T-helper 17 cell (primary cell): ENCODE results near the gene SFMBT2. TPM values are rescaled to one million over a fixed set of nuclear protein-coding genes. Genes with fewer than 3 reads are reported as not detected.
A peak's percentile ranks its signal among the peaks of the same experiment; 100 is the strongest.
"Not testable (repeated sequence)": the region's sequence is repeated elsewhere in the genome, so short reads cannot be mapped to it uniquely, and the experiment has no call there.

Source experiments
- ATAC-seq: fragments of 150-1000 bp; cut with Tn5 transposase; 2 replicates; pipeline ENCODE4 v1.10.0; 2021; ENCODE audit warnings: mild to moderate bottlenecking, moderate library complexity
- DNase-seq, 3 donors: peaks; one replicate each; pipeline versions ENCODE4 v3.0.0 to v3.0.0-alpha.2; 2020 to 2021
- H3K9me3 ChIP-seq: one replicate; pipeline ENCODE4 v1.7.0; 2013; ENCODE audit warnings: low read length, mild to moderate bottlenecking; ENCODE audit not compliant: control insufficient read depth, poor library complexity, severe bottlenecking
- H3K27ac Mint-ChIP-seq: one replicate; pipeline ENCODE4 v1.8.0; 2022; ENCODE audit warnings: mild to moderate bottlenecking, moderate library complexity, mixed read lengths
- H3K27me3 Mint-ChIP-seq: one replicate; pipeline ENCODE4 v1.8.0; 2022; ENCODE audit warnings: mixed read lengths
- H3K36me3 Mint-ChIP-seq: one replicate; pipeline ENCODE4 v1.8.0; 2022; ENCODE audit warnings: low read depth, mixed read lengths
- H3K4me1 Mint-ChIP-seq: one replicate; pipeline ENCODE4 v1.8.0; 2022; ENCODE audit warnings: mild to moderate bottlenecking, mixed read lengths
- H3K4me3 Mint-ChIP-seq: one replicate; pipeline ENCODE4 v1.8.0; 2022; ENCODE audit warnings: mild to moderate bottlenecking, moderate library complexity, mixed read lengths
- total RNA-seq, 4 donors: library from RNA in 2 of 4; stranded (reverse) in 2 of 4; gene quantifications; one replicate each; pipeline ENCODE4 v1.2.3 and lab custom pipeline; 2022 to 2026

The SFMBT2 gene
- total RNA-seq, 2 donors from 2014 or later, result 18.2 to 19.4 TPM

DNA sequence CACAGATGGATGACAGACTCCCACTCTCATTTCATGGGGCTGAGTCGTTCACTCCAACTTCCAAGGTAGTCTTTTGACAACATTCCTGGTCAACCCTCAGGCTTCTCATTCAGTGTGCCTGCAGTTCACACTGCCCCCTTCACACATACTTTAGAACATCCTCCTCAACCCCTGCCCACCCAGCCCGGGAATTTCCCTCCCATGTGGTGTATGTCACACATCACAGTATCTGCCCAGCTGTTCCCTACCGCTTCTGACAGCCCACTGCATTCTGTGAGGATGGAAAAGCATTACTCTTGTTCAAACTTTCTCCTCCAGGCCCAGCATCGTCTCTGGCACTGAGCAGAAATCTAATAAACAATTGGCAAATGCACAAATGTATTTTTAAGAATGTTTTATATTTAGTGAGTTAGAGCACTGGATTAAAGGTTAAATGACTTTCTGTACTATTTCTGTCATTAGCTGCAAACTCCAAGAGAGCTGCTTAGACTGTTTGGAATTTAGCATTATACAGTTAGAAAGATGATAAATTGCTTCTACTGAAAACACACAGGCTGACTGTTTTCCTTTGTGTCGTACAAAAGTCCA, 110.4 kb downstream of the SFMBT2 start:
- ATAC-seq, result no peak
- Mint-ChIP-seq H3K4me1 (peaks cover 32% of the 10 kb centered on the region), H3K36me3 (peaks cover 2% of the 10 kb centered on the region), H3K27me3 (no peaks in the 10 kb centered on the region), H3K4me3 (no peak overlapping the region), H3K27ac (no peak overlapping the region)
- no peaks in the 10 kb centered on the region for H3K9me3 ChIP-seq
- no peak for DNase-seq

DNA sequence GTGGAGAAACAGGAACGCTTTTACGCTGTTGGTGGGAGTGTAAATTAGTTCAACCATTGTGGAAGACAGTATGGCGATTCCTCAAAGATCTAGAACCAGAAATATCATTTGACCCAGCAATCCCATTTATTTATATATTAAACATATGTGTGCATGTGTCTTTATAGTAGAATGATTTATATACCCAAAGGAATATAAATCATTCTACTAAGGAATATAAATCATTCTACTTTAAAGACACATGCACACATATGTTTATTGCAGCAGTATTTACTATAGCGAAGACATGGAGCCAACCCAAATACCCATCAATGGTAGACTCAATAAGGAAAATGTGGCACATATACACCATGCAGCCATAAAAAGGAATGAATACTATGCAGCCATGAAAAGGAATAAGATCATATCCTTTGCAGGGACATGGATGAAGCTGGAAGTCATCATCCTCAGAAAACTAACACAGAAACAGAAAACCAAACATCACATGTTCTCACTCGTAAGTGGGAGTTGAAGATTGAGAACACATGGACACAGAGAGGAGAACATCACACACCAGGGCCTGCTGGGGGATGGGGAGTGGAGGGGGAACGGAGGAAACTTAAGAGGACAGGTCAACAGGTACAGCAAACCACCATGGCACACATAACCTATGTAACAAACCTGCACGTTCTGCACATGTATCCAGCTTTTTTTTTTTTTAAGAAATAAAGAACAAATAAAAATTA, 111.1 kb downstream of the SFMBT2 start:
- H3K36me3 Mint-ChIP-seq, H3K27ac Mint-ChIP-seq, H3K27me3 Mint-ChIP-seq, H3K4me3 Mint-ChIP-seq, H3K9me3 ChIP-seq, ATAC-seq, DNase-seq: not testable (repeated sequence)
- peaks cover 36% of the 10 kb centered on the region for H3K4me1 Mint-ChIP-seq

- Mint-ChIP-seq H3K27me3 (no peaks in the 10 kb centered on the region), H3K4me1 (peaks cover 41% of the 10 kb centered on the region), H3K27ac (no peak overlapping the region), H3K36me3 (peaks cover 2% of the 10 kb centered on the region), H3K4me3 (no peak overlapping the region)
- no peaks in the 10 kb centered on the region for H3K9me3 ChIP-seq
- ATAC-seq (no peak), DNase-seq (no peak)
Observed at GRCh38 chr10:7298495-7298894, 112.3 kb downstream of the SFMBT2 start.

GRCh38 chr10:7297094-7297493, 113.7 kb downstream of the SFMBT2 start:
- Mint-ChIP-seq H3K4me3 (no peak overlapping the region), H3K27me3 (no peaks in the 10 kb centered on the region), H3K4me1 (peaks cover 36% of the 10 kb centered on the region), H3K36me3 (peaks cover 2% of the 10 kb centered on the region), H3K27ac (no peak overlapping the region)
- ATAC-seq (no peak), DNase-seq (no peak)
- no peaks in the 10 kb centered on the region for H3K9me3 ChIP-seq

DNA sequence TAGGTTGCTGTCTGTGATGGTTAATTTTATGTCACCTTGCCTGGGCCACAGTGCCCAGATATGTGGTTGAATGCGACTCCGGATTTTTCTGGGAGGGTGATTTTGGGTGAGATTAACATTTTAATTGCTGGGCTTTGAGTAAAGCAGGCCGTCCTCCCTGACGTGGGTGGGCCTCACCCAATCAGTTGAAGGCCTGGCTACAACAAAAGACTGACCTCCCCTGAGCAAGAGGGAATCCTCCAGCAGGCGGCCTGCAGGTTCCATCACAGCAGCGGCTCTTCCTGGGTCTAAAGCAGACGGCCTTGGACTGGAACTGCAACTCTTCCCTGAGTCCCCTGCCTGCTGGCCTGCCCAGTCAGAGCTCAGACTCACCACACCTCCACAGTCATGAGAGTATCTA, 114.2 kb downstream of the SFMBT2 start:
- Mint-ChIP-seq H3K4me1 (peaks cover 36% of the 10 kb centered on the region), H3K4me3 (no peak overlapping the region), H3K27ac (no peak overlapping the region), H3K36me3 (peaks cover 2% of the 10 kb centered on the region), H3K27me3 (no peaks in the 10 kb centered on the region)
- DNase-seq (no peak), ATAC-seq (no peak)
- no peaks in the 10 kb centered on the region for H3K9me3 ChIP-seq

DNA sequence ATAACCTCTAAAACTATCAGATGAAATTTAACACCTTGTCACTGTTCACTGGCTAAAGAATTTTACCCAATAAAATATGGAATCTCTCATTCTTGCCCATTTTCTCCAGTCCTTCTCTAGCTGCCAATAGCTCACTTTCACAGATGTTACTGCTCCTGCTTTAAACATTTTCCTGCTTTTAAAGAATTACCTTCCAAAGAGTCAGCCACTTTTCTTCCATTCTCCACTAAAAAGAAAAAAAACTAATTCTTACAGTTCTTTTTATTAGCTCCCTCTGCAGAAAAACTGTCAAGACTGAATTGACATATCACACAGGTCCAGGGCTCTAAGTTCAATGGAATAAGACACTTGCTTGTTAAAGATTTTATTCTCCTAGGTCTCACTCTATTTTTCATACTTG, 114.8 kb downstream of the SFMBT2 start:
- DNase-seq (no peak), ATAC-seq (no peak)
- Mint-ChIP-seq H3K27me3 (no peaks in the 10 kb centered on the region), H3K4me3 (no peak overlapping the region), H3K36me3 (peaks cover 2% of the 10 kb centered on the region), H3K27ac (no peak overlapping the region), H3K4me1 (peaks cover 39% of the 10 kb centered on the region)
- H3K9me3 ChIP-seq, result no peaks in the 10 kb centered on the region

DNA sequence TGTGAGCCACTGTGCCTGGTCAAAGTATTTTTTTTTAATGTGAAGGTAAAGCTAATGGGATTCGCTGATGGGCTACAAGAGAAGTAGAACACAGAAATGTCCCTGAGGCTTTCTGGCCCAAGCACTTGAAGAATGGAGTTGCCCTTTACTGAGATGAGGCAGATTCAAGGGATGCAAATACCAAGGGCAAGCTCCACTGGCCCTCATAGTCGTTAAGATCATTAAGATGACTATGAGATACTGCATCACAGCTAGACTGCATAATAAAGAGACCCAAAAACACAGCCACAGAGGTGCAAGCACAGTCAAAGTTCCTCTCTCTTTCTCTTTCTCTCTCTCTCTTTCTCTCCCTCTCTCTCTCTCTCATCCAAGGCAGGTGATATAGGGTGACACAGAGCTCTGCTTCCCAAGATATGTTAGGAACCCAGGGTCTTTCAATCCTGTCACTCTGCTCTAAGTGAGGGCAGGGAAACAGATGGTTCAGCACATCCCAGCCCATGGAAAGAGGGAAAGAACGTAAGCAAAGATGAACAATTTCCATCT, 117.4 kb downstream of the SFMBT2 start:
- Mint-ChIP-seq H3K36me3 (no peaks in the 10 kb centered on the region), H3K4me1 (peaks cover 32% of the 10 kb centered on the region), H3K4me3 (no peak overlapping the region), H3K27me3 (no peaks in the 10 kb centered on the region), H3K27ac (no peak overlapping the region)
- no peaks in the 10 kb centered on the region for H3K9me3 ChIP-seq
- DNase-seq, result no peak
- ATAC-seq, result no peak

DNA sequence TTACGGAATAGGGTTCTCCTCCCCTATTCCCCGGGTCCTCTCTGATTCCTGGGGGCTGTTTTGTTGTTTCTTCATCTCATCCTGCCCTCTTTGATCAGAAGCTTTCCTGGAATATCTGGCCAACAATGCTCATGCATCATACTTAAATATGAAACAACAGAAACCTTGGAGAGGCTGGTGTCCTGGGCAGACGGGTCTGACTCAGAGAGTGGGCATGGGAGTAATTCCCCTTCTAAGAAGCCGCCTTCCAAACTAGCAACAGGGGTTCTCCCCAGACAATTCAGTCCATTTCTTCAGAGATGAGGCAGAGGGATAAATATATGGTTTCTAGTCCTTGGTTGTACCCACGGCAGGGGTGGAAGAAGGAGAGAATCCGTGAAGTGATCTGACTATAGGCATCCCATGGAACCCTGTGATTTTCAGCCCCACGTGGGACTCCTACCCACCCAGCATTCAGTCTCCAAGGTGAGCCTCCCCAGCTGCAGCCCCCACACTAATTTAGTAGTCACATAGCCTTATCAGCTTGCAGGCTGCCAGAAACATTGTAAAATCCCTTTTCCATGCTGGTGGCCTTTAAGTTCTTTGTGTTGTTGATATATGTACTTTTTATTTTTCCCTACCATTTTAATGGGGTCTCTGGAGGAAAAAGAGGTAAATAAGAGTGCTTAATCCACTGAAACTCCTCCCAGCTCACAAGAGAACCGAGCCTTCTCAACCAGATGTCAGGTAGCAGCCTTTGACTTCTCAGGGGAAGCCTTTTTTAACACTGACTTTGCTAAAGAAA, 119.2 kb downstream of the SFMBT2 start:
- H3K27ac Mint-ChIP-seq, result peak overlapping the region; percentile 72
- H3K9me3 ChIP-seq, result no peaks in the 10 kb centered on the region
- H3K27me3 Mint-ChIP-seq, result no peaks in the 10 kb centered on the region
- ATAC-seq (no peak), DNase-seq (no peak)
- no peak overlapping the region for H3K4me3 Mint-ChIP-seq
- peaks cover 26% of the 10 kb centered on the region for H3K4me1 Mint-ChIP-seq
- no peaks in the 10 kb centered on the region for H3K36me3 Mint-ChIP-seq

DNA sequence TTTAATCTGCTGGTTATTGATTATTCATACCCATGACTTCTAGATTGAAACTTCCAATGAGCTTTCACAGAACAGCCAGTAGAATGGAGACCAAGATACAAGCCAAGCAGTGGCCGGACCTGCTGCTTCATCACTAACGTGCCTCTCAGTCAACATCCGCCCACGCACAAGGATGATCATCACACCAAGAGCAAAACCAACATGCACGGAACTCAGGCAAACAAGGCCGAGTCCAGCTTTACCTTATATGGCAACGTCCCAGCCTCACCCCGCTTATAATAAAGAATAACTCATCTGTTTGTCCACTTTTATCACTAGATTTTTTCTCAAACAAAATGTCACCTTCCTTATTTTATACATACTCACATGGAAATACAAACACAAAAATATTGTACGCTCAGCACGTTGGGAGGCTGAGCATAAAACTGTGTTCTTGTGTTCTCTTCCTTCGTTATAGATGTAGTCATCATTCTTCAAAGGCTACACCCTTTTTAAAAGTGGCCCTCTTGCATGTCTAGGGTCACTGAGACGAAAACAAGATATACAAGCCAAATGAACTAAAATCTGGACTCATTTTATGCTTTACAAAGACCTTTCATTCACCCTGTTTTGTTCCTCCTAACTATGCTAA, 122.7 kb downstream of the SFMBT2 start:
- H3K9me3 ChIP-seq, result no peaks in the 10 kb centered on the region
- H3K4me1 Mint-ChIP-seq, result peaks cover 19% of the 10 kb centered on the region
- H3K36me3 Mint-ChIP-seq, result peaks cover 9% of the 10 kb centered on the region
- DNase-seq (no peak), ATAC-seq (no peak)
- no peak overlapping the region for H3K27ac Mint-ChIP-seq
- no peaks in the 10 kb centered on the region for H3K27me3 Mint-ChIP-seq
- H3K4me3 Mint-ChIP-seq, result no peak overlapping the region

GRCh38 chr10:7287377-7287776, 123.5 kb downstream of the SFMBT2 start:
- Mint-ChIP-seq H3K4me3 (no peak overlapping the region), H3K36me3 (peaks cover 9% of the 10 kb centered on the region), H3K27ac (no peak overlapping the region), H3K4me1 (peaks cover 19% of the 10 kb centered on the region), H3K27me3 (no peaks in the 10 kb centered on the region)
- ATAC-seq, result no peak
- no peaks in the 10 kb centered on the region for H3K9me3 ChIP-seq
- no peak for DNase-seq

- Mint-ChIP-seq H3K36me3 (peaks cover 9% of the 10 kb centered on the region), H3K4me1 (peaks cover 15% of the 10 kb centered on the region), H3K4me3 (no peak overlapping the region), H3K27me3 (no peaks in the 10 kb centered on the region), H3K27ac (peak overlapping the region; percentile 1)
- ATAC-seq, result no peak
- no peaks in the 10 kb centered on the region for H3K9me3 ChIP-seq
- no peak for DNase-seq
Observed at GRCh38 chr10:7285522-7286322, 125.1 kb downstream of the SFMBT2 start.

GRCh38 chr10:7283246-7283645, 127.6 kb downstream of the SFMBT2 start:
- H3K27me3 Mint-ChIP-seq, result no peaks in the 10 kb centered on the region
- no peak for DNase-seq
- H3K4me3 Mint-ChIP-seq, result no peak overlapping the region
- peaks cover 11% of the 10 kb centered on the region for H3K36me3 Mint-ChIP-seq
- no peak for ATAC-seq
- H3K4me1 Mint-ChIP-seq, result peaks cover 17% of the 10 kb centered on the region
- H3K27ac Mint-ChIP-seq, result no peak overlapping the region
- no peaks in the 10 kb centered on the region for H3K9me3 ChIP-seq
